Measurements from ENCODE around the gene HNRNPL. TPM values are rescaled to one million over a fixed set of nuclear protein-coding genes. Genes with fewer than 3 reads are reported as not detected.

The HNRNPL gene
- total and polyA plus RNA-seq, 9 of the 15 experiments (the other 6 are each of a cell fraction or from before 2014, with no cell fraction given), result 39.5 to 610 (median 299) TPM

GRCh38 chr19:38862321-38863059 lies 12.7 kb upstream of the HNRNPL start (continued):
- TF ChIP-seq ZBTB40 (IDR thresholded peaks at IDR 0.05) (no peak), ZBTB40 (CRISPR knock-in tag; IDR thresholded peaks at IDR 0.05) (no peak), ZNF644 (tag; IDR thresholded peaks at IDR 0.05; ENCODE audit: low read depth) (peak; percentile 2; the same call in 1 of the 2 replicates), RAD21 (CRISPR knock-in tag; conservative IDR thresholded peaks at IDR 0.05 in 1 of 2, IDR thresholded peaks at IDR 0.05 in 1 of 2) (0 out of 4 replicates have a peak, but pooled peaks of 1 of the 2 experiments have one; percentile 7), NFRKB (IDR thresholded peaks at IDR 0.05; ENCODE audit: low read depth) (no peak), NKRF (IDR thresholded peaks at IDR 0.05; ENCODE audit: borderline replicate concordance) (peak; percentile 13; the same call in 1 of the 2 replicates), HNRNPK (IDR thresholded peaks at IDR 0.05; ENCODE audit: low read depth, low read length, poor library complexity, severe bottlenecking) (no peak), ZNF239 (CRISPR knock-in tag; IDR thresholded peaks at IDR 0.05) (peak; percentile 30; the same call in 1 of the 2 replicates), EP300 (IDR thresholded peaks at IDR 0.05; ENCODE audit: low read length) (peak; percentile 82), FOXK2 (conservative IDR thresholded peaks at IDR 0.05 in 1 of 2, IDR thresholded peaks at IDR 0.05 in 1 of 2; ENCODE audit: low read depth in 2 of 2) (peak; percentile 81 to 88), ARHGAP35 (IDR thresholded peaks at IDR 0.05; ENCODE audit: partially characterized antibody) (no peak), SMARCC2 (IDR thresholded peaks at IDR 0.05; ENCODE audit: low read depth) (0 out of 2 replicates have a peak, but pooled peaks have one; percentile 33), CHD4 (IDR thresholded peaks at IDR 0.05; ENCODE audit: insufficient read depth, insufficient replicate concordance, low read depth, low read length, poor library complexity, severe bottlenecking) (no peak), ATF1 (CRISPR knock-in tag; IDR thresholded peaks at IDR 0.05) (no peak), ATF1 (tag; IDR thresholded peaks at IDR 0.05) (0 out of 2 replicates have a peak, but pooled peaks have one; percentile 24), EWSR1 (IDR thresholded peaks at IDR 0.05; ENCODE audit: borderline replicate concordance, low read depth, partially characterized antibody) (no peak), SETDB1 (IDR thresholded peaks at IDR 0.05; ENCODE audit: low read length) (no peak)
